Activated T-cell treated with anti-CD3 and anti-CD28 coated beads, Interleukin-2, amount 50 U/mL, for 72 hours (primary cell): ENCODE results near the gene NCAM2. TPM values are rescaled to one million over a fixed set of nuclear protein-coding genes. Genes with fewer than 3 reads are reported as not detected.

ENCODE experiments used
- ATAC-seq, 2 donors: fragments of 150-1000 bp; cut with Tn5 transposase; replicated peaks in 1 of 2; 2 replicates each; pipeline ENCODE4 v1.10.0; 2021; ENCODE audit warnings: moderate library complexity in 2 of 2, mild to moderate bottlenecking in 1 of 2
- DNase-seq, 2 donors: peaks; one replicate each; pipeline ENCODE4 v3.0.0; 2021 to 2022; ENCODE audit warnings: mixed read lengths in 1 of 2
- H3K27ac Mint-ChIP-seq: one replicate; pipeline ENCODE4 v1.8.0; 2022; ENCODE audit warnings: mild to moderate bottlenecking, moderate library complexity, mixed read lengths
- H3K27me3 Mint-ChIP-seq: one replicate; pipeline ENCODE4 v1.8.0; 2022; ENCODE audit warnings: low read depth, mixed read lengths
- H3K36me3 Mint-ChIP-seq, 2 donors: one replicate each; pipeline ENCODE4 v1.8.0; 2022; ENCODE audit warnings: mixed read lengths in 2 of 2, mild to moderate bottlenecking in 1 of 2; ENCODE audit not compliant: insufficient read depth in 2 of 2
- H3K4me1 Mint-ChIP-seq: one replicate; pipeline ENCODE4 v1.8.0; 2022; ENCODE audit warnings: low read depth, mixed read lengths
- H3K4me3 Mint-ChIP-seq, 2 donors: one replicate each; pipeline ENCODE4 v1.8.0; 2022; ENCODE audit warnings: mild to moderate bottlenecking in 2 of 2, mixed read lengths in 2 of 2, moderate library complexity in 2 of 2
- H3K9me3 Mint-ChIP-seq, 2 donors: one replicate each; pipeline ENCODE4 v1.8.0; 2022; ENCODE audit warnings: mixed read lengths in 2 of 2
- total RNA-seq, 2 donors: library from RNA; stranded (reverse); gene quantifications; one replicate each; pipeline ENCODE4 v1.2.3, GENCODE V29; 2022

NCAM2 gene
- total RNA-seq, 2 donors from 2014 or later: not detected

DNA sequence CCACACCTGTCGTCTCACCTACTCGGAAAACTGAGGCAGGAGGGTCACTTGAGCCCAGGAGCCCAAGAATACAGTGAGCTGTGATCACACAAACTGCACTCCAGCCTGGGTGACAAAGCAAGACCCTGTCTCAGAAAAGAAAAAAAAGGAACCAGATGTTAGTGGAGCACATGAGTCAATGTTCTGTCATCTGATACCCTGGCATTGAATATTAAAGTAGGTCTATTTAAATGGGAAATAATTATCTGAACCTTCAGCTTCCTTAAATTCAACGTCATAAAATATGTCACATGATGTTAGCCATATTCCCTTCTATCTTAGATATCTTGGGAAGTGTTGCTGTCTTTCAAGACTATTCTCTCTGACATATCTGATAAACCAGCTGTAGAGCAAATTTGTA, 47.3 kb downstream of the NCAM2 start:
- Mint-ChIP-seq H3K27ac (no peak overlapping the region), H3K4me1 (no peaks in the 10 kb centered on the region), H3K9me3 (peaks cover 0 to 2% of the 10 kb centered on the region in 2 donors), H3K4me3 (no peak overlapping the region), H3K27me3 (no peaks in the 10 kb centered on the region), H3K36me3 (no peaks in the 10 kb centered on the region)
- no peak for ATAC-seq
- no peak for DNase-seq

DNA sequence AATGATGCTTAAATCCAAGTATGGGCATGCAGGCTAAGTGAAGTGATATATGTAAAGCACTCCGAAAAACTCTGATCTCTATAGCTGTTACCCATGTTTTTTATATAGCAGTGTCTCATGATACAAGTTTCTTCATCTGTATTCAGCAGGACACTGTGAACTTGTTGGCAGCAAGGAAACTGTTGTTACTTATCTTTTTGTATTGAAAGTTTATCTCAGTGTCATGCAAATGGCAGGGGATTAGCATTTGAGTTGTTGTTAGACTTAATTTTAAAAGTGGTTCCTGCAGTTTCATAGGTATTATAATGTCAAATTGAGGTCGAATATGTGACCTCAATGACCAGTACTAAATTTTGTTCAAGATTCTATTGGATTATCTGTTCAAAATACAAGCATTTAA, 47.9 kb downstream of the NCAM2 start:
- ATAC-seq (no peak), DNase-seq (no peak)
- no peaks in the 10 kb centered on the region for H3K27me3 Mint-ChIP-seq
- H3K36me3 Mint-ChIP-seq: no peaks in the 10 kb centered on the region
- peaks cover 0 to 2% of the 10 kb centered on the region in 2 donors for H3K9me3 Mint-ChIP-seq
- H3K4me3 Mint-ChIP-seq: no peak overlapping the region
- no peaks in the 10 kb centered on the region for H3K4me1 Mint-ChIP-seq
- no peak overlapping the region for H3K27ac Mint-ChIP-seq

DNA sequence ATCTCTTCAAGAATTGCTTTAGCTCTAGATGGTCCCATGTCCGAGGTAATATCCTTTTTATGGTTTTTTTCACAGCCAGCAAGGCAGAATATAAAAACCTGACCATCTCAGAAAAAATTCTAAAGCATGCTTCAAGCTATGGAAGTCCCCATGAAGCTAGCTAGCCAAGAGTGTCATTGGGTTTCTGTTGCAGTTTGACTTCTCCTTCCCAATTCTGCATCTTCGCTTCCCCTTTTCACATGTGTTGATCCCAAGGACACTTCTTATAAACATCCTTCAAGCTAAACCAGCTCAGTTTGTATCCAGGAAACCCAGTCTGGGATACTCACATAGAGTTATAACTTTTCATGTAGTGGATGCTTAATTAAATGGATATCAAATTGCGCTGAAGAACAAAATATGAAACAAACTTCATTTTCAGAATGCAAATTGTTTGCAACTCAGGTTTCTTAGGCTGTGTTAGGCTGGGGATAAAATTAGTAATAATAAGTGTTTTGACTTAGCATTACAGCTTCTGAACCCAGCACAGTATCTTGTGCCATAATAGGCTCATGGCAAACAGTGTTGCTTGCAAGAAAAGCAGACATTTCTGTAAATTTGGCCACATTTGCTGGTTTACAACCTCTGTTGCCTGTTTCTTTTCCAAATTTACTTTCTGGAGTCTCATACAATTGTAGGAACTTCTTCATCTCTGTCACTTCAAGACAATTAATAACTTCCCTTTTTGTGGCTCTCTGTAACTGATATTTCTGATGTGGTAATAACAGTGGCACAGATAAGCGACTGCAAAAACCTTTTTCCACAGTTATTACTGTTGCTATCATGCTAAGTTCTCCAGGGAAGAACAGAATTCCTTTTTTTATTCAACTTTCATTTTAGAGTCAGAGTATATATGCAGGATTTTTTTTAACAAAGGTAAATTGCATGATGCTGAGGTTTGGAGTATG, 53.2 kb downstream of the NCAM2 start:
- ATAC-seq (no peak), DNase-seq (no peak)
- Mint-ChIP-seq H3K4me1 (no peaks in the 10 kb centered on the region), H3K27ac (no peak overlapping the region), H3K27me3 (no peaks in the 10 kb centered on the region), H3K4me3 (no peak overlapping the region), H3K9me3 (peaks cover 0 to 3% of the 10 kb centered on the region in 2 donors), H3K36me3 (no peaks in the 10 kb centered on the region)

DNA sequence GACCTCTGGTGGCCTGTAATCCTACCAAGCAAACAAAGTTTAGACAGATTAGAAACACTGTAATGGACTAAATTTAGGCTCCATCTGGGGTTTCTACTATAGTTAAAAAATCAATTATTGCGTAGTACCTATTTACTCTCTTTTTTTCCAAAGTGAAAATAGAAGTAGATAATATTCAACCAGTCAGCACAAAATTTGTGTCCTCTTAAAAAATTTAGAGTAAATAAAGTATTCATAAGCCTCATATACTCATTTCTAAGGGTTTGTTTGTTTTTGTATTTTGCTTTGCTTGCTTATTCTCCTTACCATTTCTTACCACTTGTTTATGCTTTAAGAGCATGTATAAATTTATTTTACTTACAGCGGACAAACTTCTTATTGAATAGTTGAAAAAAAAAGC, 54.5 kb downstream of the NCAM2 start:
- Mint-ChIP-seq H3K4me1 (no peaks in the 10 kb centered on the region), H3K27me3 (no peaks in the 10 kb centered on the region), H3K27ac (no peak overlapping the region), H3K4me3 (no peak overlapping the region), H3K9me3 (peaks cover 1 to 3% of the 10 kb centered on the region in 2 donors), H3K36me3 (no peaks in the 10 kb centered on the region)
- no peak for ATAC-seq
- DNase-seq: no peak

DNA sequence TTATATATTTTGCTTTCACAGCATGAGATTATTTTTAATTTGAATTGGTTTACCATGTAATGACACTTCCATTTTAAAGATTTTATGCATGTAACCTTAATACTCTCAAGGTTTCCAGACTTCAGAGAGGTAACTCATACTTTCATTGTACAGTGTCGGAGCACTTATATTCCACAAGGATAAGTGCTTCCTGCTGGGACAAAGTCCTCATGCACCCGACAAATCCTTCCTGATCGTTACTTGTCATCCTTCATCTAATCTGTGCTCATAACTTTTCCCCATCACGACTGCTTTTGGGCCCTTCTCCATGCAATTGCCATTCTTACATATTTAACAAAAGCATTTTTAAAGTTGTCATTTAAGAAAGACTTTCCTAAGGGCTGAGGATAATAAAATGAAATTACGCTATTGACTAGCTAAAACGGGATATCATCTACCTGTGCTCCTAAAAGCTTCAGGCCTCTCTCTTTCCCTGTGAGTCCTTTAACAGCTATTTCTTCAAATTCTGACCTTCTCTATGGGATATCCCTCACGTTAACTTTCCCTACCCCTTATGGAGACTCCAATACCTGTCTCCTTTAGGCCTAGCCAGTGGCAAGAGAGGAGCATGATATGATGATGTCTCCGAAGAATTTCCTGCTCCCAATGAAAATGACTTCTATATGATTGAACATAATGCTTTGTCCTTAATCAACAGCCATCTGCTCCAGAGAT, 59.3 kb downstream of the NCAM2 start:
- DNase-seq: no peak
- Mint-ChIP-seq H3K27me3 (no peaks in the 10 kb centered on the region), H3K4me1 (no peaks in the 10 kb centered on the region), H3K4me3 (no peak overlapping the region), H3K27ac (no peak overlapping the region), H3K9me3 (peaks cover 0 to 1% of the 10 kb centered on the region in 2 donors), H3K36me3 (no peaks in the 10 kb centered on the region)
- ATAC-seq: no peak

DNA sequence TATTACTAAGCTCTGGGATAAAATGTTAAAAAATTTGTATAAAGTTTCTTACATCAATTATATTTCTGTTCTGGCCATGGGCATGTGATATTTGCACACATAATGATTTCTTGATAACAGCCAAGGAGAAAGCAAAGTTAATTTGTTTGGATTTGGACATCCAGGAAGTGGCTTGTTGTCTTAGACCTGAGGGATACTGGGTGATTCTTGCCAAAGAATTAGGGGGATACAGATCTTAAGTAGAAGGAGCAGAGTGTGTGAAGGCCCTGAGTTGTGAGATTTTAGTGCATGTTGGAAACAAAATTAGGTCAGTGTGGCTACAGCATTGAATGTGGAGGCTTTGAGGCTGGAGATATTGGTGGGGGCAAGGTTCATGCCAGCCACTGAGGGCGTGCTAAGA, 65.6 kb downstream of the NCAM2 start:
- ATAC-seq (no peak), DNase-seq (no peak)
- Mint-ChIP-seq H3K4me1 (no peaks in the 10 kb centered on the region), H3K9me3 (no peaks in the 10 kb centered on the region), H3K36me3 (no peaks in the 10 kb centered on the region), H3K4me3 (no peak overlapping the region), H3K27ac (no peak overlapping the region), H3K27me3 (no peaks in the 10 kb centered on the region)

DNA sequence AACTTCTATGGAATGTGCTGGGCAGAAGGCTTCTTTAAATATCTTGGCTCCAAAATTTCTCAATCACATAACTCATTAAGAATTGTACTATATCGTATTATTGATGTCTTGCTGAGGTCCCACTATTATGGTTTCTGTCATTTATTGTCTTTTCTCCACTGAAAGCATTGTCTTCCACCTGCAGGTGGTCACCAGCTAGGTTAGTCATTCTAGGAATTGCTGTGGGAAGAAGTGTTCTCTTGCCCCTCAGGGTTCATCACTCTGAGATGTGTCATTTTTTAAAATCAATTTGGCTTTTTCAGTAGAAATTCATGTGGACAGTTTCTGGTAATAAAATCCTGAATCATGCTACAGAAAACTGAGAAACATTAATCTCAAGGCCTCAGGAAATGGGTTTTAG, 66.1 kb downstream of the NCAM2 start:
- Mint-ChIP-seq H3K4me1 (no peaks in the 10 kb centered on the region), H3K27ac (no peak overlapping the region), H3K36me3 (no peaks in the 10 kb centered on the region), H3K27me3 (no peaks in the 10 kb centered on the region), H3K9me3 (no peaks in the 10 kb centered on the region), H3K4me3 (no peak overlapping the region)
- DNase-seq (no peak), ATAC-seq (no peak)

DNA sequence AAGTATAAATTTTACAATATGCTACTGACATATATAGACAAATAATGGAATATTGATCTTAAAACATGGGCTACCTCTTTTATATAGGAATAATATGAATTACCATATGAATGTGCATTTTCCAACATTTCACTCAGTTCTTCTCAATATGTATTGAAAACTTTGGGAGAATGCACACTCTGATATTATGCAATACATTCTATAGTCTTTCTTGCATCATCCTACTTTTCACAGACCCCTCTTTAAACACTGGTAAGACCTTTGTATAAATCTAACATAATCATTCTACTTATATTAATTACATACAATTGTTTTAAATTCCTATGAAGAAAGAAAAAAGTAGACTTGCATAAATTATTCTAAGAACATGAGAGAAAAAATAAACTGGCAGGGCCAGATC, 69.2 kb downstream of the NCAM2 start:
- DNase-seq (no peak), ATAC-seq (no peak)
- peaks cover 9% of the 10 kb centered on the region for H3K27me3 Mint-ChIP-seq
- no peak overlapping the region for H3K4me3 Mint-ChIP-seq
- H3K27ac Mint-ChIP-seq: no peak overlapping the region
- no peaks in the 10 kb centered on the region for H3K36me3 Mint-ChIP-seq
- no peaks in the 10 kb centered on the region for H3K4me1 Mint-ChIP-seq
- H3K9me3 Mint-ChIP-seq: peaks cover 0 to 2% of the 10 kb centered on the region in 2 donors

DNA sequence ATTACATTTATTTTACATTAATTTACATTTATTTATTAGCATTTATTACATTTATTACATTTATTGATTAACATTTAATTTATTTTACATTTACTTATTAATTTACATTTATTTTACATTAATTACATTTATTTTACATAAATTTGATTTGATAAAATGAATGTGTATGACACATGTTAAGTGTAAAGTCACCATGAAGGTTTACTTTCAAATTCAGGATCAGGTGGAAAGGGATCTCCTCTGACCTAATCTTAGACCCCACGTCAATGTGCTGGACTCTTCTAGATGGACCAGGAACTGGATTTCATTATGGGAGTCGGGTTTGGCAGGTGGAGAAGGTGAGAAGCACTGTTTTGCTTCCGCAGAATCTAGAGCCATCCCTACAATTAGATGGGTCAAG, 76.1 kb downstream of the NCAM2 start:
- Mint-ChIP-seq H3K4me3 (no peak overlapping the region), H3K4me1 (no peaks in the 10 kb centered on the region), H3K9me3 (peaks cover 2 to 7% of the 10 kb centered on the region in 2 donors), H3K27me3 (peaks cover 9% of the 10 kb centered on the region), H3K36me3 (peaks cover 0 to 1% of the 10 kb centered on the region in 2 donors), H3K27ac (no peak overlapping the region)
- no peak for DNase-seq
- ATAC-seq: no peak

DNA sequence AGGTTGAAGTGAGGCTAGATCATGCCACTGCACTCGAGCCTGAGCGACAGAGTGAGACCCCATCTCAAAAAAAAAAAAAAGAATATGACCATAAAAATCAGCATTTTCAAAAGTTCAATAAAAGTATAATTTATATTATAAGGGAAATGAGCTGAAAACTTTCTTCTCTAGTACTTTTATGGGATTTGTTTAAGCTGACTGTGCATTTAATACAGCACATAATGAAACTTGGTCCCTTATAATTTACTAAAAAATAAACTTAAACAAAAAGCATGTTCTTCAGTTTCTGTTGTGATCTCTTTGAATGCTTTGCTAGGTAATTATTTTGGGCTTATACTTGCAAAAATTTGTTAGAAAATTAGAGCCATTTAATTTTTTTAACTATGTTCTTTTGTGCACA, 77.8 kb downstream of the NCAM2 start:
- Mint-ChIP-seq H3K4me3 (no peak overlapping the region), H3K27me3 (no peaks in the 10 kb centered on the region), H3K4me1 (no peaks in the 10 kb centered on the region), H3K36me3 (peaks cover 0 to 1% of the 10 kb centered on the region in 2 donors), H3K27ac (no peak overlapping the region), H3K9me3 (peaks cover 2 to 5% of the 10 kb centered on the region in 2 donors)
- ATAC-seq: no peak
- no peak for DNase-seq

DNA sequence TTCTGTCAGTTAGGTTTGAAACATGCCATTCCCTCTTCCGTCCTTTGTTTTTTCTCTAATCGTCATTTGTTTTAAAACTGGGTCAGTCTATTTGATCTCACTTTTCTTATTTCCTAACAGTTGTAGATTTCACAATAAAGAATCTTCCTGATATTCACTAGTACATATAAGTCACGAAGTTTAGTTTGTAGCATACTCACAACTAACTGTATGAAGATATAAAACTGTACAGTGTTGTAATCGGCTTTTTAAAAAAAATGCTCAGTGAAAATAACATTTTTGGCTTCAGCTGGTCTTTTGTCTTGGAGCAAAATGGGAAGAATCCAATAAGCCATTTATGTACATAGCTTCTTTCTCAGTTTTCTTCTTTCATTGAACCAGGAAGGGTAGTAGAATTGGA, 78.3 kb downstream of the NCAM2 start:
- DNase-seq (no peak), ATAC-seq (no peak)
- Mint-ChIP-seq H3K4me1 (no peaks in the 10 kb centered on the region), H3K9me3 (peaks cover 2 to 5% of the 10 kb centered on the region in 2 donors), H3K27ac (no peak overlapping the region), H3K27me3 (no peaks in the 10 kb centered on the region), H3K4me3 (no peak overlapping the region), H3K36me3 (peaks cover 0 to 1% of the 10 kb centered on the region in 2 donors)

DNA sequence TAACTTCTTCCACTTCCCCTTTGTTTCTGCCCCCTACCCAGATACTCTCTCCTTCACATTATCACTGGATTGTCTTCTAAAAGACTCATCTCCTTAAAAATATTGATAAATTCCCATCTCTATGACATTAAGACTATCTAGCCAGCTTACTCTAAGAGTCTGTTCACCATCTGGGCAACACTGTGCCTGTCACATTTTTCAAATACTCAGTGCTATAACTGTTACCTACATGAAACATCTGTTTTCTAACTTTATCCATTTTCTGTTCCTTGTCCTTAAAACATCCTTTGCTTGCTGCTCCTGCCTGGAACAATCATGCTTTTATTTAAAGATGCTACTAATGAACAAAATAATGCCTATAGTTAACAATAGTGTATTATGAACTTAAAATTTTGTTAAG, 81.4 kb downstream of the NCAM2 start:
- H3K36me3 Mint-ChIP-seq: peaks cover 0 to 1% of the 10 kb centered on the region in 2 donors
- H3K4me3 Mint-ChIP-seq: no peak overlapping the region
- ATAC-seq (no peak), DNase-seq (no peak)
- H3K27me3 Mint-ChIP-seq: no peaks in the 10 kb centered on the region
- peaks cover 4 to 6% of the 10 kb centered on the region in 2 donors for H3K9me3 Mint-ChIP-seq
- no peak overlapping the region for H3K27ac Mint-ChIP-seq
- H3K4me1 Mint-ChIP-seq: no peaks in the 10 kb centered on the region

DNA sequence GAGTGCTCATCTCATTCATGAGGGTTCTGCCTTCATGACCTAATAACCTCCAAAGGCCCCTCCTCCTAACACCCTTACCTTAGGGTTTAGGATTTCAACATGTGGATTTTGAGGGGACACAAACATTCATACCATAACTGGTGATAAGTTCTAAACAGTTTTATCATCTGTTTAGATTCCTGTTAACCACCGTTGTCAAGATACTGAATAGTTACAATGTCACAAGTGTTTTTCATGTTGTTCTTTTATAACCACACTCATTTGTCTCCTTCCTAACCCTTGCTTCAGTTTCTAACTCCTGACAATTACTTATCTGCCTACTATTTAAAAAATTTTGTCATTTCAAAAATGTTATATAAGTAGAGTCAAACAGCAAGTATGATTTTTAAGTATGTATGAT, 86.0 kb downstream of the NCAM2 start:
- Mint-ChIP-seq H3K4me1 (no peaks in the 10 kb centered on the region), H3K27ac (no peak overlapping the region), H3K36me3 (no peaks in the 10 kb centered on the region), H3K4me3 (no peak overlapping the region), H3K9me3 (peaks cover 2 to 3% of the 10 kb centered on the region in 2 donors), H3K27me3 (no peaks in the 10 kb centered on the region)
- ATAC-seq (no peak), DNase-seq (no peak)
